ENCODE data around the gene CT45A10. TPM values are rescaled to one million over a fixed set of nuclear protein-coding genes. Genes with fewer than 3 reads are reported as not detected.
A peak's percentile ranks its signal among the peaks of the same experiment; 100 is the strongest.
"Not testable (repeated sequence)": the region's sequence is repeated elsewhere in the genome, so short reads cannot be mapped to it uniquely, and the experiment has no call there.

Gene CT45A10, protein sequence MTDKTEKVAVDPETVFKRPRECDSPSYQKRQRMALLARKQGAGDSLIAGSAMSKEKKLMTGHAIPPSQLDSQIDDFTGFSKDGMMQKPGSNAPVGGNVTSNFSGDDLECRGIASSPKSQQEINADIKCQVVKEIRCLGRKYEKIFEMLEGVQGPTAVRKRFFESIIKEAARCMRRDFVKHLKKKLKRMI
- total RNA-seq = not detected in 2 replicates

GRCh38 chrX:135893294-135893817 lies at the start of gene CT45A10, which contains the start of gene SAGE1:
Gene CT45A10 (minus strand): TSS chrX:135893444. CDS start chrX:135885344, 8,100 bp downstream.
Gene SAGE1 (plus strand): TSS chrX:135893716. CDS start chrX:135896243, 2,527 bp downstream.
- no peaks in the 10 kb centered on the region for H3K27me3 ChIP-seq (ENCODE audit: control insufficient read depth, insufficient read depth, low read length)
- DNase-seq (ENCODE audit: low read depth) (no peak), FAIRE-seq (no peak)
- no peaks in the 10 kb centered on the region for H3K36me3 ChIP-seq (ENCODE audit: control insufficient read depth, insufficient read depth, low read length)
- H3K4me3 ChIP-seq (ENCODE audit: low read depth, low read length) = no peak within 1 kb of the TSS
- TF ChIP-seq CTCF (IDR thresholded peaks at IDR 0.05; ENCODE audit: insufficient read depth, low read length, severe bottlenecking) = no peak

GRCh38 chrX:135931644-135932487 lies 38.6 kb upstream of the CT45A10 start:
- Histone ChIP-seq H3K36me3 (ENCODE audit: control insufficient read depth, insufficient read depth, low read length) (no peaks in the 10 kb centered on the region), H3K4me3 (ENCODE audit: low read depth, low read length) (no peak overlapping the region), H3K27me3 (ENCODE audit: control insufficient read depth, insufficient read depth, low read length) (no peaks in the 10 kb centered on the region)
- FAIRE-seq = no peak
- DNase-seq (ENCODE audit: low read depth) = peak; percentile 18
- peak; percentile 69 for TF ChIP-seq CTCF (IDR thresholded peaks at IDR 0.05; ENCODE audit: insufficient read depth, low read length, severe bottlenecking)

DNA sequence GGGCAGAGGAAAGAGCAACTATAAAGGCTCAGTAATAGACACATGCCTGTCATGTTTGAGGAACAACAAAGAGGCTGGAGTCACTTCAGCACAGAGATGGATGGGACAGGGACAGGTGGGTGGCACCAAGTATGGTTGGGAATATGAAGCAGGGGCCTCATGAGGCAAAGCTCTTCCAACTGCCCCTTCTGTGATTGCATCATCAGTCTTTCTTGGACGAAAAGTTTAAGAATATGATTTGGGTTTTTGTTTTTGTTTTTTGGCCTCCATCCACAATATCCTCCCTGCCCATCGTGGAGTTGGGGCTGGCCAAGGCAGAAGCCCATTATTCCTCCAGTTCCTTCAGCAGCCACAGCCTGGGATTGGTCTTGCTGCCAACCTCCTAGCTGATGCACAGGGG lies 34.7 kb upstream of the CT45A10 start:
- no peaks in the 10 kb centered on the region for H3K36me3 ChIP-seq (ENCODE audit: control insufficient read depth, insufficient read depth, low read length)
- DNase-seq (ENCODE audit: low read depth) = no peak
- FAIRE-seq = peak; percentile 92
- TF ChIP-seq CTCF (IDR thresholded peaks at IDR 0.05; ENCODE audit: insufficient read depth, low read length, severe bottlenecking) = no peak
- H3K4me3 ChIP-seq (ENCODE audit: low read depth, low read length) = no peak overlapping the region
- no peaks in the 10 kb centered on the region for H3K27me3 ChIP-seq (ENCODE audit: control insufficient read depth, insufficient read depth, low read length)

DNA sequence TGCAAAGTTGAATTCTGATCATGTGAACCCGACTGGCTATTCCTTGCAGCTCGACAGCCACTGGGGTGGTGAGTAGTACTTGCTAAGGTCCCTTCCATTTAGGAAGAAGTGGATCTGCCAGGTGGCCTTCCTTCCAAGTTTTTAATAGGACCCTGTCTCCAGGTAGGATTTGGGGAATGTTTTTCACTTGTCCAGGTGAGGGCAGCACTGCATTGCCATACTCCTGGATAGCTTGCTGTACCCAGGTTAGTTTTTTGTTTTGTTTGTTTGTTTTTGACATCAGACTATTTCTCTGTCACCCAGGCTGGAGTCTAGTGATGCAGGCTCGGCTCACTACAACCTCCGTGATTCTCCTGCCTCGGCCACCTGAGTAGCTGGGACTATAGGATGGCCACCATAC lies 30.1 kb upstream of the CT45A10 start:
- Histone ChIP-seq H3K4me3 (ENCODE audit: low read depth, low read length) (no peak overlapping the region), H3K27me3 (ENCODE audit: control insufficient read depth, insufficient read depth, low read length) (no peaks in the 10 kb centered on the region), H3K36me3 (ENCODE audit: control insufficient read depth, insufficient read depth, low read length) (no peaks in the 10 kb centered on the region)
- TF ChIP-seq CTCF (IDR thresholded peaks at IDR 0.05; ENCODE audit: insufficient read depth, low read length, severe bottlenecking) = peak; percentile 51
- no peak for FAIRE-seq
- DNase-seq (ENCODE audit: low read depth) = peak; percentile 12

DNA sequence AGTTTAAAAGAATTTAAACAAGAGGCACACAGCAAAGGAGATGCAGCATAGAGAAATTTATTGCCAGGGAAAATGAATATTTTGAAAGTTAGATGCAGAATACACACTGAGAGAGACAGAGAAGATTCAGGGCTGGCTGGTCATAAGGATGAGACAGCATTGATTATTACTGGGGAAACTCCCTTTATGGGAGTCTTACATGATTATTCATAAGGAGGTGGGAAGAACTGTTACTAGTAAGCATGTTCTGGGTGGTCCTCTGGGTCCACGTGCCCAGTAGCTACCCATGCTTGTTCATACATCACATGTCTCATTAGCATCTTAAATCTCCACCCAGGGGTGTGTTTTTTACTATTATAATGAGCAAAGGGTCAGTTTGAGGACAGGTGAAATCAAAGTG lies 27.3 kb upstream of the CT45A10 start:
- H3K4me3 ChIP-seq (ENCODE audit: low read depth, low read length); H3K27me3 ChIP-seq (ENCODE audit: control insufficient read depth, insufficient read depth, low read length); DNase-seq (ENCODE audit: low read depth); H3K36me3 ChIP-seq (ENCODE audit: control insufficient read depth, insufficient read depth, low read length); FAIRE-seq: not testable (repeated sequence)

DNA sequence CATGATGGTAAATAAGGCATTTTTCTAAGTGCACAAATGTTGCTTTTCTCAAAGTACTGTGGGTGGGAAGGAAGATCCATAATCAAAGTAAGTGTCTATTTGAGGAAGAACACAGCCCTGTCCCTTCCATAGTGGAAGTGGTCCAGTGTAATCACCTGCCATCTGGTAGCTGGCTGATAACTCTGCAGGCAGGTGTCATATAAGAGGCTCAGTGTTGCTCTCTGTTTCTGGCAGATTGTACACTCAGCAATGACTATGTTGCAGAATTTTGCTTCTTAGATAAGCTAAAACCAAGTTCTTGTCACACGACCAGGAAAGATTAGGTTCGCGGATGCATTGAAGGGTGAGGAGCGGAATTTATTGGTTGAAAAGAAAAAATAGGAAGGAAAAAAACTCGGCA lies 21.2 kb upstream of the CT45A10 start:
- H3K27me3 ChIP-seq (ENCODE audit: control insufficient read depth, insufficient read depth, low read length) = no peaks in the 10 kb centered on the region
- DNase-seq (ENCODE audit: low read depth) (no peak), FAIRE-seq (no peak)
- TF ChIP-seq CTCF (IDR thresholded peaks at IDR 0.05; ENCODE audit: insufficient read depth, low read length, severe bottlenecking) = no peak
- H3K36me3 ChIP-seq (ENCODE audit: control insufficient read depth, insufficient read depth, low read length) = no peaks in the 10 kb centered on the region
- H3K4me3 ChIP-seq (ENCODE audit: low read depth, low read length) = no peak overlapping the region
